ENCODE data around the gene TCF7L1.
A peak's percentile ranks its signal among the peaks of the same experiment; 100 is the strongest.

DNA sequence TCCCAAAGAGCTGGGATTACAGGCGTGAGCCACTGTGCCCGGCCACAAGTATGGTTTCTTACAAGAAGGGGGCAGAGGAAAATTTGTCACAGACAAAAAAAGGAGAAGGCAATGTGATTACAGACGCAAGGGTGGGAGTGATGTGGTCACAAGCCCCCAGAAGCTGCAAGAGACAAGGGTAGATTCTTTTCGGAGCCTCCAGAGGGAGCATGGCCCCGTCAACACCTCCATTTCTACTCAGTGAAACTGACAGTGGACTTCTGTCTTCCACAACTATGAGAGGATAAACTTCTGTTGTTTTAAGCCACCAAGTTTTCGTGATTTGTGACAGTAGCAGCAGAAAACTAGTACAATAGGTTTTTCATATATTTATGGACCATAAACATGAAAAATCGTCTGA lies 2.1 kb upstream of the TCF7L1 start:
- TF ChIP-seq, protein P1, sequence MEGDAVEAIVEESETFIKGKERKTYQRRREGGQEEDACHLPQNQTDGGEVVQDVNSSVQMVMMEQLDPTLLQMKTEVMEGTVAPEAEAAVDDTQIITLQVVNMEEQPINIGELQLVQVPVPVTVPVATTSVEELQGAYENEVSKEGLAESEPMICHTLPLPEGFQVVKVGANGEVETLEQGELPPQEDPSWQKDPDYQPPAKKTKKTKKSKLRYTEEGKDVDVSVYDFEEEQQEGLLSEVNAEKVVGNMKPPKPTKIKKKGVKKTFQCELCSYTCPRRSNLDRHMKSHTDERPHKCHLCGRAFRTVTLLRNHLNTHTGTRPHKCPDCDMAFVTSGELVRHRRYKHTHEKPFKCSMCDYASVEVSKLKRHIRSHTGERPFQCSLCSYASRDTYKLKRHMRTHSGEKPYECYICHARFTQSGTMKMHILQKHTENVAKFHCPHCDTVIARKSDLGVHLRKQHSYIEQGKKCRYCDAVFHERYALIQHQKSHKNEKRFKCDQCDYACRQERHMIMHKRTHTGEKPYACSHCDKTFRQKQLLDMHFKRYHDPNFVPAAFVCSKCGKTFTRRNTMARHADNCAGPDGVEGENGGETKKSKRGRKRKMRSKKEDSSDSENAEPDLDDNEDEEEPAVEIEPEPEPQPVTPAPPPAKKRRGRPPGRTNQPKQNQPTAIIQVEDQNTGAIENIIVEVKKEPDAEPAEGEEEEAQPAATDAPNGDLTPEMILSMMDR (conservative IDR thresholded peaks at IDR 0.05; ENCODE audit: low read length): peak; percentile 45
- TF ChIP-seq EZH2phosphoT487 (IDR thresholded peaks at IDR 0.05; ENCODE audit: borderline replicate concordance): no peak
